Measurements from ENCODE around the gene IL9.

DNA sequence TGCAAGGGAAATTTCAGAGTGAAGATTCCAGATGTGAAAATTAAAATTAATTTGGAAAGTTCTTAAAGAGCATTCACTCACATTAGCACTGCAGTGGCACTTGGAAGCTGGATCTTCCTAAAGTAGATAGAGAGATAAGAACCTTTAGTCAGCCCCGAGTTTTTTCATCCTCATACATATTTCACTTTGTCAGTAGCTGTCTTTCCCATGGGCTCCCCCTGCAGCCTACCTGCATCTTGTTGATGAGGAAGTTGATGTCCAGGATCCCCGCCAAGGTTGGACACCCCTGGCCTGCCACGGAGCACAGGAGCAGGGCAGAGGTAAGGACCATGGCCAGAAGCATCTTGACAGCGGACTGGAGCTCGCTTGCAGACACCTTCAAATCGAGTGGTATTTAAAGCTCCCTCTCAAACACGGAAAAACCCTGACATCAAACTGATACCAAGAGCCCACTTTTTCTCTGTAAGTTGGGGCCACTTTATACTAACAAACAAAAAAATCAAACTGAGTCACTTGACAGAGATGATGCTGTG, at the start of gene IL9:
- TF ChIP-seq, protein P1, sequence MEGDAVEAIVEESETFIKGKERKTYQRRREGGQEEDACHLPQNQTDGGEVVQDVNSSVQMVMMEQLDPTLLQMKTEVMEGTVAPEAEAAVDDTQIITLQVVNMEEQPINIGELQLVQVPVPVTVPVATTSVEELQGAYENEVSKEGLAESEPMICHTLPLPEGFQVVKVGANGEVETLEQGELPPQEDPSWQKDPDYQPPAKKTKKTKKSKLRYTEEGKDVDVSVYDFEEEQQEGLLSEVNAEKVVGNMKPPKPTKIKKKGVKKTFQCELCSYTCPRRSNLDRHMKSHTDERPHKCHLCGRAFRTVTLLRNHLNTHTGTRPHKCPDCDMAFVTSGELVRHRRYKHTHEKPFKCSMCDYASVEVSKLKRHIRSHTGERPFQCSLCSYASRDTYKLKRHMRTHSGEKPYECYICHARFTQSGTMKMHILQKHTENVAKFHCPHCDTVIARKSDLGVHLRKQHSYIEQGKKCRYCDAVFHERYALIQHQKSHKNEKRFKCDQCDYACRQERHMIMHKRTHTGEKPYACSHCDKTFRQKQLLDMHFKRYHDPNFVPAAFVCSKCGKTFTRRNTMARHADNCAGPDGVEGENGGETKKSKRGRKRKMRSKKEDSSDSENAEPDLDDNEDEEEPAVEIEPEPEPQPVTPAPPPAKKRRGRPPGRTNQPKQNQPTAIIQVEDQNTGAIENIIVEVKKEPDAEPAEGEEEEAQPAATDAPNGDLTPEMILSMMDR (IDR thresholded peaks at IDR 0.05) = no peak
- TF ChIP-seq EZH2 (IDR thresholded peaks at IDR 0.05) = no peak
- TF ChIP-seq EZH2phosphoT487 (IDR thresholded peaks at IDR 0.05) = no peak

Data from neural progenitor cell (in vitro differentiated cells).